Astrocyte of the cerebellum (primary cell): ENCODE measurements around the gene PCIF1.

ENCODE experiments used
- DNase-seq: peaks from one replicate; pipeline ENCODE4 v3.0.0-alpha.2; 2011; ENCODE audit warnings: low read depth
- H3K4me3 ChIP-seq: 2 replicates; pipeline ENCODE4 v1.5.1; 2011; ENCODE audit warnings: mild to moderate bottlenecking, low read depth, low read length, moderate library complexity
- CTCF ChIP-seq: IDR thresholded peaks from 2 replicates; pipeline ENCODE4 v1.5.1; 2012; ENCODE audit warnings: low read length, low read depth, moderate library complexity, mild to moderate bottlenecking; ENCODE audit errors: missing control alignments
- in situ Hi-C: cut with HindIII; loops from 2 replicates; pipeline ENCODE4 v1.10.0; 2017; ENCODE audit warnings: low sequenced_read_pairs

The PCIF1 gene

GRCh38 chr20:45947110-45947866 is 12.8 kb downstream of the PCIF1 start:
- no peak for TF ChIP-seq CTCF
- in situ Hi-C loops, result no loop called here
- no peak for DNase-seq
- no peak overlapping the region for H3K4me3 ChIP-seq

DNA sequence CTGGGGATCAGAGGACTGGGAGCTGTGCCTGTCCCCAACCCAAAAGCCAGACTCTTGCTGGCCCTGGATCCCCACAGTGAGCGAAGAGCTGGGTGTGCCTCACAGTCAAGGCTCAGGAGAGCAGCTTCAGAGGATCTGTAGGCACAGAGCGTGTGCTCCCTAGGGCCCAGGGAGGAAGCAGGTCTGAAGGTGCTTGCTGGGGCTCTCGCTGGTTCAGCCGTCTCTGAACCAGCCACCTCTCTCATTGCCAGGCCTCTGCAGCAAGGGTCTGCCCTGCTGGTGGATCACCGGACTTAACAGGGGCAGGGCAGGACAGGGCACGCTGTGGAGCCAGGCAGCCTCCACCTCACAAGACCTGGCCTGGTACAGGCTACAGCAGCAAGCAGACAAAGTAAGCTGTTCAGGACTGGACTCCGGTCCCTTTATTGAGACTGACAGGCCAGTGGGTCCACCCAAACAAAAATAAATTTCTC is 13.8 kb downstream of the PCIF1 start:
- no peak for TF ChIP-seq CTCF
- H3K4me3 ChIP-seq, result no peak overlapping the region
- no peak for DNase-seq
- in situ Hi-C loops, result no loop called here

DNA sequence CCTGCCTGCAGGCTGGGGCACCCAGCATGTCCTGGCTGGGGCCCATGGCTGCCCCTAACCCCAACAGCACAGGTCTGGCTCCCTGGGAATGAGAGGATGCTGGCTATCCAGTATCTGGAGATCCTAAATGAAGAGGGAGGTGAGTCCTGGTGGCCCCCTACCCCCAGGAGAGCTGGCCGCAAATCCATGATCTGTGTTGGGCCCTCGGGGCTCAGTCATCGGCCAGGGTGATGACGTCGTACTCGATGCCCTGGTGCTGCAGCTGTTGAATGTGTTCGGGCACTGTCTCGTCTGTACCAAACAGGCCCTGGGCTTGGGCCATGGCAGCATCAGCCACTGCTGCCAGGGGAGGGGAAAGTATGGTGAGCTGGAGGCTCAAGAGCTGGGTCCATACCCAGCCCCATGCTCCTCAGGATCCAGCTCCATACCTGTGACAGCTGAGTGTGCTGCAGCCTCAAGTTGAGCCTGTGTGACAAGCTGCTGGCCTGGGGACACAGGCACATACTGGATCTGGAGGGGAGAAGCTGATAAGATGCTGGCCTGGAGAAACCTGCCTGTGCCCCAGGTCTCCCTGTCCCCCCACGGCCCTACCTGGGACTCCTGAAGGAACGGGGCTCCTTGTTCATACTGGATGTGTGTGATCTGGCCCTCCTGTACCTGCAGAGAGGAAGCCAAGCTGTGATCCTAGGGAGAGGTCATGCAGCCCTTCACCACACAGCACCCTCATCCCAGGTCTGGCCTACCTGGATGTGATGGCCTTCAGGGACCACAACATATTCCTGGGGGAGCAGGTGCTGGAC is 14.5 kb downstream of the PCIF1 start:
- in situ Hi-C loops, result no loop called here

GRCh38 chr20:45949542-45950329 is 15.3 kb downstream of the PCIF1 start:
- H3K4me3 ChIP-seq, result no peak overlapping the region
- no peak for DNase-seq
- in situ Hi-C loops, result no loop called here
- TF ChIP-seq CTCF, result no peak

More for the DNA sequence above, 14.5 kb downstream of the PCIF1 start:
- H3K4me3 ChIP-seq, result no peak overlapping the region
- TF ChIP-seq CTCF, result no peak
- DNase-seq, result no peak

GRCh38 chr20:45950330-45950646 is 15.8 kb downstream of the PCIF1 start:
- no peak for TF ChIP-seq CTCF
- in situ Hi-C loops, result no loop called here
- H3K4me3 ChIP-seq, result no peak overlapping the region
- no peak for DNase-seq
